ENCODE measurements around the gene KRTAP5-11.
"Not testable (repeated sequence)": the region's sequence is repeated elsewhere in the genome, so short reads cannot be mapped to it uniquely, and the experiment has no call there.

Gene KRTAP5-11

GRCh38 chr11:71539017-71539416, 43.7 kb downstream of the KRTAP5-11 start:
- Mint-ChIP-seq H3K36me3 (peaks cover 8% of the 10 kb centered on the region), H3K4me1 (peaks cover 9% of the 10 kb centered on the region), H3K27ac (no peak overlapping the region), H3K9me3 (peaks cover 9% of the 10 kb centered on the region), H3K27me3 (peaks cover 25% of the 10 kb centered on the region), H3K4me3 (no peak overlapping the region)
- ATAC-seq (ENCODE audit: low read depth) (no peak), DNase-seq (ENCODE audit: low spot score in 2 of 2) (no peak)

- Mint-ChIP-seq H3K9me3 (peaks cover 9% of the 10 kb centered on the region), H3K27ac (no peak overlapping the region)
Observed at GRCh38 chr11:71538666-71538990, 44.0 kb downstream of the KRTAP5-11 start.

GRCh38 chr11:71537977-71538665, 44.6 kb downstream of the KRTAP5-11 start, which contains the start of gene KRTAP5-8:
TSS of gene KRTAP5-8 (plus strand) at chr11:71538025. CDS start at chr11:71538056, 31 bp downstream.
- not testable (repeated sequence) for DNase-seq (ENCODE audit: low spot score in 2 of 2); H3K4me1 Mint-ChIP-seq; H3K4me3 Mint-ChIP-seq; H3K9me3 Mint-ChIP-seq; H3K36me3 Mint-ChIP-seq; H3K27ac Mint-ChIP-seq; ATAC-seq (ENCODE audit: low read depth)
- peaks cover 24% of the 10 kb centered on the region for H3K27me3 Mint-ChIP-seq

More at GRCh38 chr11:71538666-71538990, 44.0 kb downstream of the KRTAP5-11 start:
- Mint-ChIP-seq H3K4me3 (no peak overlapping the region), H3K4me1 (peaks cover 6% of the 10 kb centered on the region), H3K27me3 (peaks cover 25% of the 10 kb centered on the region), H3K36me3 (peaks cover 8% of the 10 kb centered on the region)
- DNase-seq (ENCODE audit: low spot score in 2 of 2), result no peak
- no peak for ATAC-seq (ENCODE audit: low read depth)

- Mint-ChIP-seq H3K9me3 (peaks cover 9% of the 10 kb centered on the region), H3K27me3 (peaks cover 21% of the 10 kb centered on the region), H3K27ac (no peak overlapping the region), H3K36me3 (peaks cover 8% of the 10 kb centered on the region), H3K4me1 (no peaks in the 10 kb centered on the region), H3K4me3 (no peak overlapping the region)
- no peak for DNase-seq (ENCODE audit: low spot score in 2 of 2)
- ATAC-seq (ENCODE audit: low read depth), result no peak
Observed at GRCh38 chr11:71537537-71537936, 45.1 kb downstream of the KRTAP5-11 start.

GRCh38 chr11:71535825-71536224, 46.9 kb downstream of the KRTAP5-11 start:
- ATAC-seq (ENCODE audit: low read depth) (no peak), DNase-seq (ENCODE audit: low spot score in 2 of 2) (no peak)
- H3K4me3 Mint-ChIP-seq, result no peak overlapping the region
- H3K9me3 Mint-ChIP-seq, result peaks cover 2% of the 10 kb centered on the region
- H3K4me1 Mint-ChIP-seq, result no peaks in the 10 kb centered on the region
- no peak overlapping the region for H3K27ac Mint-ChIP-seq
- H3K36me3 Mint-ChIP-seq, result peaks cover 7% of the 10 kb centered on the region
- peaks cover 16% of the 10 kb centered on the region for H3K27me3 Mint-ChIP-seq

GRCh38 chr11:71534711-71535608, 47.7 kb downstream of the KRTAP5-11 start:
- ATAC-seq (ENCODE audit: low read depth); DNase-seq (ENCODE audit: low spot score in 2 of 2); H3K9me3 Mint-ChIP-seq; H3K27ac Mint-ChIP-seq; H3K36me3 Mint-ChIP-seq; H3K4me1 Mint-ChIP-seq; H3K4me3 Mint-ChIP-seq: not testable (repeated sequence)
- peaks cover 14% of the 10 kb centered on the region for H3K27me3 Mint-ChIP-seq

- Mint-ChIP-seq H3K9me3 (no peaks in the 10 kb centered on the region), H3K4me1 (peaks cover 3% of the 10 kb centered on the region), H3K27ac (no peak overlapping the region), H3K4me3 (no peak overlapping the region), H3K36me3 (peaks cover 3% of the 10 kb centered on the region), H3K27me3 (peaks cover 4% of the 10 kb centered on the region)
- DNase-seq (ENCODE audit: low spot score in 2 of 2) (no peak), ATAC-seq (ENCODE audit: low read depth) (no peak)
Observed at GRCh38 chr11:71532036-71532610, 50.6 kb downstream of the KRTAP5-11 start.

All from memory B cell (primary cell).